GM20431 (cell line): ENCODE measurements around the gene LONP2.

Experiments used
- in situ Hi-C: fragments of 300-500 bp; cut with MseI, MboI; formaldehyde crosslinking; loops from one replicate; pipeline ENCODE4 v1.15.0; 2020; ENCODE audit warnings: low sequenced_read_pairs; ENCODE audit not compliant: unreplicated experiment

The LONP2 gene, protein sequence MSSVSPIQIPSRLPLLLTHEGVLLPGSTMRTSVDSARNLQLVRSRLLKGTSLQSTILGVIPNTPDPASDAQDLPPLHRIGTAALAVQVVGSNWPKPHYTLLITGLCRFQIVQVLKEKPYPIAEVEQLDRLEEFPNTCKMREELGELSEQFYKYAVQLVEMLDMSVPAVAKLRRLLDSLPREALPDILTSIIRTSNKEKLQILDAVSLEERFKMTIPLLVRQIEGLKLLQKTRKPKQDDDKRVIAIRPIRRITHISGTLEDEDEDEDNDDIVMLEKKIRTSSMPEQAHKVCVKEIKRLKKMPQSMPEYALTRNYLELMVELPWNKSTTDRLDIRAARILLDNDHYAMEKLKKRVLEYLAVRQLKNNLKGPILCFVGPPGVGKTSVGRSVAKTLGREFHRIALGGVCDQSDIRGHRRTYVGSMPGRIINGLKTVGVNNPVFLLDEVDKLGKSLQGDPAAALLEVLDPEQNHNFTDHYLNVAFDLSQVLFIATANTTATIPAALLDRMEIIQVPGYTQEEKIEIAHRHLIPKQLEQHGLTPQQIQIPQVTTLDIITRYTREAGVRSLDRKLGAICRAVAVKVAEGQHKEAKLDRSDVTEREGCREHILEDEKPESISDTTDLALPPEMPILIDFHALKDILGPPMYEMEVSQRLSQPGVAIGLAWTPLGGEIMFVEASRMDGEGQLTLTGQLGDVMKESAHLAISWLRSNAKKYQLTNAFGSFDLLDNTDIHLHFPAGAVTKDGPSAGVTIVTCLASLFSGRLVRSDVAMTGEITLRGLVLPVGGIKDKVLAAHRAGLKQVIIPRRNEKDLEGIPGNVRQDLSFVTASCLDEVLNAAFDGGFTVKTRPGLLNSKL

DNA sequence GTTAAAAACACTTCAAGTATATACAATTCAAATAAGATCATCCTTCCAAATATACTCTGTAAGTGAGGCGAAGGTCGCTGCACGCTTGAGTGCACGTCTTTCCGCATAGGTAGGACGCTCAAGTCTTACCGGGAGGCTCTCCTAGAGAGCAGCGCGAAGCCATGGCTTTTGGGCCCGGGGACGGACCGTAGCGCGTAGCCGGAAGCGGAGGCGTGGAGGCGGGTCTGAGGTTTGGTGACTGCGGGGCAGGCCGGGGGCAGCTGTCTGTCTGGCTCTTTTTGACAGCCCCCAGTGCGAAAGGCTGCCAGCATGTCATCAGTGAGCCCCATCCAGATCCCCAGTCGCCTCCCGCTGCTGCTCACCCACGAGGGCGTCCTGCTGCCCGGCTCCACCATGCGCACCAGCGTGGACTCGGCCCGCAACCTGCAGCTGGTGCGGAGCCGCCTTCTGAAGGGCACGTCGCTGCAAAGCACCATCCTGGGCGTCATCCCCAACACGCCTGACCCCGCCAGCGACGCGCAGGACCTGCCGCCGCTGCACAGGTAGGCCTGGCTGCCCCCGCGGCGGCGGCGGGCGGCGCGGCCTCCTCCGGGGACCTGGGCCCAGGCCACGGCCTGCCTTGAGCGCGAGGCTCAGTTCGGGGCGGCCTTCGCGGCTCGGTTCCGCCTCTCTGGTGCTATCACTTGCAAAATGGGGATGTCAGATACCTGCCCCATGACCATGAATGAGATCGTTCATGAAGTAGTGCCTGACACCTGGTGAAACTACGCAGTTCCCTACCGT, at the start of gene LONP2:
TSS of gene LONP2 (plus strand) at position 221 of the 783 bp plus-strand sequence. CDS start at position 310, 89 bp downstream.
- in situ Hi-C loops: no loop called here

DNA sequence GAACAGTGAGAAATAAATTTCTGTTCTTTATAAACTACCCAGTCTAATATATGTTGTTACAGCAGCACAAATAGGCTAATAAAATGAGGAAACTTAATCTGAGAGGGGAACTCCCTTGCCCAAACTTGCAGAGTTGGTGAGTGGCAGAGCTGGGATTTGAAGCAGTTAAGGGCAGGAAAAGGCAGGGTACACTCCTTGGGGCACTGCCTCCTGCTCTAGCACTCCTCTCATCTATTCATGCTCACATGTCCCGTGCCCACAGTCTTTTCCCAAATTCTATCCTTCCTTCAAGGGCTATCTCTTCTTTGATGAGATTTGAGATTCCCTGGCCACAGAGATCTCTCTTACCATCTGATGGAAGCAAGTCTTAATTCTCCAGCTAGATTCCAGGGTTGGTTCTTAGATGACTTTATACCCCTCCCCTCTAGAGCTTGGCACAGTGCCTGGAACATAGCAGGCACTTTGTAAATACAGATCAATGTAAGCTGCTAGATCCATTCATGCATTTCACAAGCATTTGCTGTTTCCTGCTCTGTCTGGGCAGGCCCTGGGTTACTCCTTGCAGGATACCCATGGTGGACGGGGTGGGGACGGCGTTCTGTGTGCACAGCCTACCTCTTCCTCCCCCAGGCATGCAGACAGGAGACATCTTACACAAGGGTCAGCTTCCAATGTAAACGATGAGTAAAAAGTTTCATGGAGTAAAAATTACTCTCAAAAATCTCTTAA, 49.1 kb upstream of the LONP2 start:
- in situ Hi-C loops: no loop called here

DNA sequence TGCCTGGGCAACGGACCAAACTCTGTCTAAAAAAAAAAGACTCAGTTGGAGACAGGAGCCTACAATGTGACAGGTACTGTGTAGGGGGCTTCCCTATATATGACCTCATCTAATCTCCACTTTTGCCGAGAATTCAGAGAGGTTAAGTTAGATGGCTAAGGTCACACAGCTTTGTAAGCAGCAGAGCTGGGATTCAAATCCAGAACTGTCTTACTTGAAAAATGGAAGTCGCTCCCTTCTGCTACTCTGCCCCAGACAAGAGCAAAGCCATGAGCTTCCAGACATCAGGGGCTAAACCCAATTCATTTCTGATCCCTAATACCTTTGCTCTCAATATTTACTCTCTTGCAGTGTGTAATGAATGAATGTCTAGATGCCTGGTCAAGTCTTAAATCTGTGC, 46.8 kb upstream of the LONP2 start:
- in situ Hi-C loops: no loop called here

DNA sequence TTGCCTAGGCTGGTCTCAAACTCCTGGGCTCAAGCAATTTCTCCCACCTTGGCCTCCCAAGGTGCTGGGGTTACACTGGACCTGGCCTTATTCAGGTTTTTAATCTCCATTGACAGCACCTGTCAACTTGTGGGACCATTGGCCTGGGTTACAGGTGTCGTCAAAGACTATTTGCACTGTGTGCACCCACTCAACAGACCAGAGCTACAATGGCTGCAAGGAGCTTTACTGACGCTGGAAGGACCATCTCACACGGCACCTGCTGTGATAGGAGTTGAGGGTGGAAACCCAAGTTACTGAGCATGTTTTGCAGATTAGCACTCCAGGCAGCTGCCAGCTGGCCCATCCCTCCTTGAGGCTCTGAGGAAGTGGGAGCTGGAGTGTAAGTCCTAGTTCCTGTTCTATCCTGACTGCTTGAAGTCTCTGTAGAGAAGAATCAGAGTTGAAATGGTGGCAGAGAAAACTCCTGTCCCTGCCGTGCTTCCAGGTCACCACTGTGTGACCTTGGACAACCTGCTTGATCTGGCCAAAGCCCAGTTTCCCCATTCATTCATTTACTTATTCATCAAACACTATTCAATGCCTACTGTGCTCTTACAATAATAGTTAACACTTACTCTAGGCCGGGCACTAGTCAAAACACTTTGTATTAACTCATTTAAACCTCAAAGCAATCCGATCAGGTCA, 42.4 kb upstream of the LONP2 start:
- in situ Hi-C loops: loop anchor here (25.0 kb wide), 1 partner anchor 436 kb away; no protein-coding TSS in a partner anchor

DNA sequence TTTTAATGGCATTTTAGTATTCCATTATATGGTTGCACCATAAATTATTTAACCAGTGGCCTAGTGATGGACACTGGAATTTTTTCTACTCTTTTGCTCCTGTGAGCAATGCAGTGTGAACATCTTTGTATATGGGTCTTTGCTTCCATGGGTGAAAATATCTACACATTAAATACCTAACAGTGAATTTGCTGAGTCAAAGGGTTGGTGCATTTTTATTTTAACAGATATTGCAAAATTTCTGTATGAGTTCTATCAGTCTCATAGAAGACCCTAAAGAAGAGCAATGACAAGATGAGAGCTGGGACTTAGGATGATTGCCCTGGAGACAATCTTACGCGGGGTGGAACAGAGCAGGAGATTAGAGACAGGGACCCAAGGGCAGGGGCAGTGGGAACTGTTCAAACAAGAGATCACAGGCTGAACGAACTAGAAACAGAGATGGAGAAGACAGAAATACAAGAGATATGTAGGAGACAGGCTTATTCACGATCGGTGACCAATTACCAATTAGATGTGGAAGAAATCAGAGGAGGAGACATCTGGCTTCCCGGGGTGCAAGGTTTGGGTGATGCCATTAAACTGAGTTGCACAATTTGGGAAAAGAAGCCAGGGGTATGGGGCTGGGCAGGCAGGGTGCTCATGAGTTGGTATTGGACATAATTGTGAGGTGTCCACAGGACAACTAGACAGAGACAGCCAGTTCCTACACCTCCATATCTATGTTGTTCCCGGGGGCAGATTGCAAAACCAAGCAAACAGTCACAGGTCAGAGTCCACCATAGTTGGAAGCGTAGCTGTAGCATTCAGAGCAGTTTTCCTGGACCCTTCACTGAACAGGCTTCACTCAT, 39.9 kb upstream of the LONP2 start:
- in situ Hi-C loops: loop anchor here (25.0 kb wide), 1 partner anchor 433 kb away; no protein-coding TSS in a partner anchor

DNA sequence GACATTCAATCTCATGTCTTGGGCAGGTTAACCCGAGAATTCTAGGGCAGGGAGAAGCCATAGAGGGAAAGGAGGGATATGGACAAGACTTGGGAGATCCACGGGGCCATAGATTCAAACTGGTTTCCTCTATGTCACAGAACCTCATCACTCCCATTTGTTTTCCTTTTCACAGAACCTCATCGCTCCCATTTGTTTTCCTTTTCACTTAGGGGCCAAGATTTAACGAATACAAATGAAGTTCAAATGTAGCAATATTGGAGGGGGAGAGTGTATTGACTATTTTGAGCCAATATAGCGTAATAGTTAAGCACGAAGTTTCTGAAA, 39.3 kb upstream of the LONP2 start:
- in situ Hi-C loops: loop anchor here (25.0 kb wide), 1 partner anchor 433 kb away; no protein-coding TSS in a partner anchor

DNA sequence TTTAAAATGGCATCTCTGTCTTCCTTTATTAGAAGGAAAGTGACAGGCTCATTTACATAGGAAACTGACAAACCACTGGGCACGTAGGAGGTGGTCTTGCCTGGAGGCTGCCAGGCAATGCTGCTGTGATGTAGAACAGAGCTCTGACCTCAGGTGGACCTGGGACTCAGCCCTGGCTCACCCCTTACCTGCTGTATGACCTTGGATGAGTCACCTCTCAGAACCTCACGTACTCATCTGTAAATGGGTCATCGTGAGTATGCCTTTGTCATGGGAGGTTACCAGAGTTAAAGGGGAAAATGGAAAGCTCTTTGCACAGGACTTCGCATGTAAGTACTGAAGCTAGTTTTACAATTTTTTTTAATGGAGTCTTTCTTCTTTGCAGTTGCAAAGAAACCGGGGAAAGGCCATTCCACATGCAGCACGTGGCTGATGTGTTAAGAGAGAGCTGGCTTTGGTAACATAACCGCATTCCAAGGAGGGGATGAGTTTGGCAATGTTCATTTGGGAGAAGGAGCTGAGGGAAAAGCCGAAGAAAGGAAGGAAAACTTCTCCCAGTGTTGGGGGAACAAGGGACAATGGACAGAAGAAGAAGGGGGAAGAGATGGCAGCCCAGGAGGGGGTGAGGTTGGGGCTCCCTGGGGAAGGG, 37.4 kb upstream of the LONP2 start:
- in situ Hi-C loops: loop anchor here (25.0 kb wide), 1 partner anchor 431 kb away; no protein-coding TSS in a partner anchor

DNA sequence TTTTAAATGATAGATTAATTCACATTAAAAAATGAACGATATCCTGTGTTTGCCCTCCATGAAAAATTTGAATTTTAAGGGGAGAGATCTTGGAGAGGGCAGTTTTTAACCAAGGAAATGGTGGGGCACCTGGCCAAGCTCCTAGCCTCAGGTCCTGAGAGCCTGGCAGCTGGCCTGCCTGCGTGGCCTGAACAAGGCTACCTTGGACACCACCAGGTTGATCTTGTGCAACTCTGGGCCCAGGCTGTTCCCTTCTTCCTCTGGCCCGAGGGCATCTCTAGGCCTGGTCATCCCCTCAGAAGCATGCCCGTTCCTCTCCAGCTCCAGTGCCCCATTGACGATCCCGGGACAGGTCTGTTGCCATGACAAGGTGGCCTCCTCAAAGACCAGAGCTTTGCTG, 33.4 kb upstream of the LONP2 start:
- in situ Hi-C loops: loop anchor here (25.0 kb wide), 1 partner anchor 427 kb away; no protein-coding TSS in a partner anchor

DNA sequence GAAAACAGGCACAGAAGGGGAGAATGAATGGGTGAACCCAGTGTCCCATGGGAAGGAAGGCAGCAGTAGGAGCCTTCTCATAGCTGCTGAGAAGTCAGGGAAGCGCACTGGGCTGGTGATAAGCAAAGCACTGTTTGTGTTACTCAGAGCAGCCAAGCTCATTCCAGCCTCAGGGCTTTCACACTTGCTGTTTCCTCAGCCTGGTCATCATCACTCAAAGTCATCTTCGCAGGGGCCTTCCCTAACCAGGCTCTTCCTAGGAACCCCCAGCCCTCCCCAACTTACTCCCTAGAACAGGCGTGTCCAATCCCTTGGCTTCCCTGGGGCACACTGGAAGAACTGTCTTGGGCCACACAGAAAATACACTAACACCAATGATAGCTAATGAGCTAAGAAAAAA, 32.1 kb upstream of the LONP2 start:
- in situ Hi-C loops: loop anchor here (25.0 kb wide), 1 partner anchor 425 kb away; no protein-coding TSS in a partner anchor

DNA sequence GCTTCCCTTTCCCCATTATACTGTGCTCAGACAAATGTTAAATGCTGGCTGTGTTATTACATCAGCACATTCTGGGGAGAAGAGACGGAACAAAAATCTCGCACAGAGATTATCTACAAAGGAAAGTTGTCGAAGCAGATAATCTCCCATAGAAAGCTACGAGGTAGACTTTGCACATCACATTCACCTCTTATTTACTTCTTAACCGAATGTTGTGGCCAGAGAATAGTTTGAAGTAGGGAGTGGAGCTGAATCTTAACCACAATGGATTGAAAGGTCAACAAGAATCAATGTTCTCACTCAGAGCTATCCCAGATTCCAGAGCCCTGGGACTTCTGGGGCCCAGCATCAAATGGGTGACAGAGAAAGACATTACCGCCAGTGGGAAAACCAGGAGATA, 28.4 kb upstream of the LONP2 start:
- in situ Hi-C loops: loop anchor here (25.0 kb wide), 1 partner anchor 422 kb away; no protein-coding TSS in a partner anchor

DNA sequence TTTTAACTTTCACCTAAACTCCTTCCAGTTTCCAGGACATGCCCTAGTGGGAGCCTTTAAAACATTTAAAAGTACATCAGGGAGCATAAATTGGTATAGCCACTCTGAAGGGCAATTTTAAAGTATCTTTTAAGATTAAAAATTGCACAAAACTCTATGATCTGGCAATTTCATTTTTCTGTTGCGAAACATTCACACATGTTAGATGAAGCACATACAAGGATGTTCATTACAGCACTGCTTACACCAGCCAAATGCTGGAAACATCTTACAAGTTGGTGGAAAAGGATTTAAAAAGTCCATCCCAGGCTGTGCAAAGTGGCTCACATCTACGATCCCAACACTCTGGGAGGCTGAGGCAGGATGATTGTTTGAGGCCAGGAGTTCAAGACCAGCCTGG, 26.4 kb upstream of the LONP2 start:
- in situ Hi-C loops: loop anchor here (25.0 kb wide), 1 partner anchor 420 kb away; no protein-coding TSS in a partner anchor

DNA sequence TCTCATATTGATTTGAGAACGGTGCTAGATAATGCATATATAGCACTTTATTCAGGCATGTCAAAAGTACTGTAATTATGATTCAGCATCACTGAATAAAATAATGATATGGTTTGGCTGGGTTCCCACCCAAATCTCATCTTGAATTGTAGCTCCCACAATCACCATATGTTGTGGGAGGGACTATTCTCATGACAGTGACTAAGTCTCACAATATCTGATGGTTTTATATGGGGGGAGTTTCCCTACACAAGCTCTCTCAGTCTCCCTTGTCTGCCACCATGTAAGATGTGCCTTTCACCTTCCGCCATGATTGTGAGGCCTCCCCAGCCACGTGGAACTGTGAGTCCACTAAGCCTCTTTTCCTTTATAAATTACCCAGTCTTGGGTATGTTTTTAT, 25.6 kb upstream of the LONP2 start:
- in situ Hi-C loops: loop anchor here (25.0 kb wide), 1 partner anchor 419 kb away; no protein-coding TSS in a partner anchor

DNA sequence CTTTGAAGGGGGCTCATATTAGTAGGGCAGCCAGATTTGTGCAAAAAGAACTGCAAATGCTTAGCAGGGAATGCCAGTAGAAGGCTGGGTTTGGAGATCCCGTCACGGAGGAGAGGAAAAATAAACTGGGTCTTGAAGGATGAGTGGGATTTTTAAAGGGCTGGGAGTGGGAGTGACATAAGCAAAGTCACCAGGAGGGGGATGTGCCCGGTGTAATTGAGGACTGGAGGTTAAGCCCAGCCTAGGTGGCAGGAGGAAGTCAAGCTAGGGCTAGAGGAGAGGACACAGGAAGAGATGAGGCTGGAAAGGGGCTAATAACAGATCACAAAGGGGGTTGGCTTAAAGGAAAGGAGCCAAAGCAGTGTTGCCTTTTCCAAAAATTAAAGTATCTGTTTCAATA, 23.2 kb upstream of the LONP2 start:
- in situ Hi-C loops: loop anchor here (25.0 kb wide), 1 partner anchor 416 kb away; no protein-coding TSS in a partner anchor

DNA sequence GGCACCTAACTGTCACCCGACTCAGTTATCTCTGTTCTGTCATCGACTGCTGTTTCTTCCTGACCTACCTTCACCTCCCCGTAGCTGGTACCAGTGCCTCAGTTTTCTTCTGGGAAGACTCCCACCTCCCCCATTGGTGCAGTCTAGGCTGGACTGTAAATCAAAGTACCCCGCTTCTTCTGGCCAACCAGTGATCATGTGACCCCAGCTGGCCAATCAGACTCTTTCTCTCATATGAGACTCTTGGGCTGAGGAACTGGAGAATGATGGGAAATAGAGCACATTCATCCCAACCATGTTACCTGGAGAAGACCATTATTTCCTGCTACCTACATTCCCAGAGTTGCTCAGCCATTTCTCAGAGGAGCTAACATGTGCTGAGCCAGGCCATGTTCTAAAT, 20.6 kb upstream of the LONP2 start:
- in situ Hi-C loops: loop anchor here (25.0 kb wide), 1 partner anchor 414 kb away; no protein-coding TSS in a partner anchor

DNA sequence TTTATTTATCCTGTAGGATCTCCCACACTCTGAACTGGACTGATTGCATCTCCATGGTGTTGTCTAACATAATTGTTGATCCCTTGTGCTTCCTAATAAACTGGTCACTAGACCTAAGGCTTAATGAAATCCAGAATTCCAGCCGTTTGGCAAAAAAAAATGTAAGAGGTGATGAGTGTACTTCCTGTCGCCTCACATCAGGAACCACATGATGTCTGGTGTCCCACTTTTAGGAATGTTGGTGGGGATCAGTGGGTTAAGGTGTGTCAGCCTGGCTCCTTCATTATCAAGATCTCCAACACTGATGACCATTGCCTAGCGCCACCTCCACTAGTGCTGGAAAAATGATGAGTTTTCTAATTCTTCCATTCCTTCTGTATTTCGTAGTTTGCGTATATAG, 18.6 kb upstream of the LONP2 start:
- in situ Hi-C loops: no loop called here

DNA sequence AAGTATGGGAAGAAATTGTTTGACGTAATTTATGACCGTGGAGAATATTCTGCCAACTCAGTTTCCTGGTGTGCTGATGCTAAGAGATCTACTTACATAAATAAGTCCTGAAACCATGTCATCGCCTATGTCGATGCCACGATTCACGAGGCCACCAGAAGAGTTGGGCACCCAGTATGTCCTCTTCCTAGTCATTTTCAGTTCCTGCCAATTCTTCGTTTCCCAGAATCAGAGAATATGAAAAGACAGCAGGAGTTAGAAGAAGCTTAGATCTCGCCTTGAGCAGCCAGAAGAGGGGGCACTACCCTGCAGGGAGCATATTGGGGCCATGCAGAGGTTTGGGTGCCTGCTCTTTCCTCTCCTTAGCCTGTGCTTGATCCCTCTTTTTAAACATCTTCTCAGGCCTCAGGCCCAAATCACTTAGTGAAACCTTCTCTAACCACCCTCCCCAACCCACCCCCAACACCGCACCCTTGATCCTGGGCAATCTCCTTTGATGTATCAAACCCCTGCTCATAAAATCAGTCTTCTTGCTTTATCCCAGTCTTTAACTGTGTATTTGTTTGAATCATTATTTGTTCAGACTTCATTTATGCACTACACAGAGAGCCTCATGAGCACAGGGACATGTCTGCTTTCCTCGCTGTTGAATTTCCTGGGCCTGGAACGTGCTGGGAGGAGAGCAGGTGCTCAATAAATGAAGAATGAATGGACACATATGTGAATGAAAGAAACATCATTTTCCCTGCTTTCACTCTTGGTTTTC, 12.2 kb upstream of the LONP2 start:
- in situ Hi-C loops: no loop called here
